Activated CD4-positive, CD25-positive, alpha-beta regulatory T cell (primary cell): ENCODE results near the gene SEH1L.
"Not testable (repeated sequence)": the region's sequence is repeated elsewhere in the genome, so short reads cannot be mapped to it uniquely, and the experiment has no call there.

Source experiments
- DNase-seq, 4 experiments: peaks; one replicate each; lab custom pipeline; 2025; lab: John Stamatoyannopoulos, UW

Gene SEH1L

DNA sequence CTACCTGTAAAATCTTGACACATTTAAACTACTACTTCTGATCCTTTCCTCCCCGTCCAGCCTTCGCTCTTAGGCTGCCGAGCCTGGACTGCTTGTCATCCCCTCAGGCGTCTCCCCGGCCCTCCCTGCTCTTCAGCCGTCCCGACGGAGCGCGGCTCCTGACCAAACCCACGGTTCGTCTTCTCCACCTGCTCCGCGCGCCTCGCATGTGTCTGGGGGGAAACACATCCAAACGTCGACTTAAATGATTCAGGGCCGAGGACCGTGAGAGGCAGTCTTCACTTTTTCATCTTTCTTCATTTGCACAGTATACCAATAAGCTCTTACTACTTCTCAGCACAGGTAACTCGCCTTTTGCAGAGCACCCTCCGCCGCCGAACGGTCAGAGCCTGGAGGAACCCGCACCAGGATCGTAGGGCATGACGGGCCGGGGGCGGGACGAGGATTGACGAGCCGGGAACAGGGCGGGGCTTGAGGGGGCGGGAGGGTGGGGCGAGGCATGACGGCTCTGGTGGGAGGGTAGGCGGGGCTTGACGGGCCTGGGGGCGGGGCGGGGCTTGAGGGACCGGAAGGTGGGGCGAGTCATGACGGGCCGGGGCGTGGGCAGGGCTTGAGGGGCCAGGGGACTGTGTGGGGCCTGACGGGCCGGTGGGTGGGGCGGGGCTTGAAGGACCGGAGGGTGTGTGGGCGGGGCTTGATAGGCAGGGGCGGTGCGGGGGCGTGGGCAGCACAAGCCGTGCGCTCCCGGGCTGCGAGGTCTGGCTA lies at the start of gene SEH1L:
SEH1L (plus strand) TSS at position 727 of the 765 bp plus-strand sequence. CDS start 111 bp downstream, outside the sequence.
- DNase-seq = peak; percentile 99

DNA sequence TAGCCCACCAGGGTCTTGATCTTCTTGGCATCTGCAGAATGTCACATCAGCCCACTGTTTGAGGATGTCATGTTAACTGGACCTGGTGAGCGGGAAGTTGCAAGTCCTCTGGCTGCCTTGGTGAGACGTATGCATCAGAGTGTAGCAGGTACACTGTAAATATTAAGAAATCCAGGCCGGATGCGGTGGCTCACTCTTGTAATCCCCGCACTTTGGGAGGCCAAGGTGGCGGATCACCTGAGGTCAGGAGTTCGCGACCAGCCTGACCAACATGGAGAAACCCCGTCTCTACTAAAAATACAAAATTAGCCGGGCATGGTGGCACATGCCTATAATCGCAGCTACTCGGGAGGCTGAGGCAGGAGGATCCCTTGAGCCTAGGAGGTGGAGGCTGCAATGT lies 46.6 kb upstream of the SEH1L start:
- DNase-seq = not testable (repeated sequence)

DNA sequence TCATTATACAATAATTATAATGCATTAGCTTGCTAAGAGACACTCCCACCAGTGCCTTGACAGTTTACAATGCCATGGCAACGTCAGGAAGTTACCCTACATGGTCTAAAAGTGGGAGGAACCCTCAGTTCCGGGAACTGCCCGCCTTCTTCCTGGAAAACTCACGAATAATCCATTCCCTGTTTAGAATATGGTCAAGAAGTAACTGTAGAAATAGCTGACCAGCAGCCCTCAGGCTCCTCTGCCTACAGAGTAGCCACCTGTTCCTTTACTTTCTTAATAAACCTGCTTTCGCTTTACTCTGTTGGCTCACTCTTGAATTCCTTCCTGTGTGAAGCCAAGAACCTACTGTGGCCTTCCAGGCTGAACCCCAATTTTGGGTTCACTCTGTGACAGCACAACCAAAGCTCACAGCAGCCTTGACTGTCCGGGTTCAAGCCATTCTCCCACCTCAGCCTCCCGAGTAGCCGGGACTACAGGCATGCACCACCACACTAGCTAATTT lies 43.7 kb upstream of the SEH1L start:
- DNase-seq = peak in 3 of 4 experiments; percentile 9 to 11 (median 9)

DNA sequence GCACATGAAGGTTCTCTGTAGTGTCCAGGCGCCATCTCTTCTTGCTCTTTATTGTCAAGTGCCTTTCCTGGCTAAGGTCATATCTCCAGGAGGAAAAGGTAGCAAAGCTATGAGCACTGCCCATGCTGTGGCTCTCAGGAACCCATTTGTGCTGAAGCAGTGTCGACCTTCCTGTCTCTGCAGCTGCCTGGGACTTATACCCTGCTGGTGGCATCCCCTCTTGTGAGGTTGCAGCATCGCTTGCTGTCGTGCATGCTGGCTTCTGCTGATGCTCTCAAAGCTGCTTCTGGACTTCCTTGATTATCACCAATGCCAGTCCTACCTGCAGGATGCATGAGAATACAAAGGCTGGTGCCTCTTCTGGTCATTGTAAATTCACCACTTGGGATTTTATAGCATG lies 41.7 kb upstream of the SEH1L start:
- DNase-seq = no peak

GRCh38 chr18:12906773-12907172 lies 41.0 kb upstream of the SEH1L start:
- no peak for DNase-seq

DNA sequence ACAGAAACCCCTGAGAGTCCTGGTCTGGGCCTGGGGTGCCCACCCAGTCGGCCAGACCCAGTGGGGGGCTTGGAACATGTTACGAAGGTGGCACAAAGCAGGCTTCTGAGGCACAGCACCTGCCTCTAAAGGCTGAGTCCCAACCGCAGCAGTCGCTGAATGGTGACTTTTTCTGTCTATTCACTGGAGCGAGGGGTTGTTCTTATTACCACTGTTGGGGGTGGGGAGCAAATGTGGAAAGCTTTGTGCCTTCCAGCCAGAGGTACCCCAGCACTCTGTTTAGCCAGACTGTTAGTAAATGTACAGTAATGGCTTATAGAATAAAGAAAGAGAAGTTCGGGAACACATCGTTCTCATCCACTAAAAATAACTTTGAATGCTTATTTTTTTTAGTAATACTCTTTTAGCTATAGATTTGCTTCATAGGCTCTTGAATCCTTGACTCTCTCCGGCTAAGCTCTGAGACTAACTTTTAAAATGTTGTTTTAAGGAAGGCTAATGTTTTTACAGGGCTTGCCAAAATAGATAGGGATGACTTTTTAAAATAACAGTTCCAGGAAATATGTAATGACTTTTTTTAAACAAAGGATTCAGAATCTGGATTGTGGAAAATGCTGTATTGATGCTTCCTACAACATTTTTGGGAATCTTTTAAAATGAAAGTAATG lies 40.4 kb upstream of the SEH1L start:
- DNase-seq = no peak

DNA sequence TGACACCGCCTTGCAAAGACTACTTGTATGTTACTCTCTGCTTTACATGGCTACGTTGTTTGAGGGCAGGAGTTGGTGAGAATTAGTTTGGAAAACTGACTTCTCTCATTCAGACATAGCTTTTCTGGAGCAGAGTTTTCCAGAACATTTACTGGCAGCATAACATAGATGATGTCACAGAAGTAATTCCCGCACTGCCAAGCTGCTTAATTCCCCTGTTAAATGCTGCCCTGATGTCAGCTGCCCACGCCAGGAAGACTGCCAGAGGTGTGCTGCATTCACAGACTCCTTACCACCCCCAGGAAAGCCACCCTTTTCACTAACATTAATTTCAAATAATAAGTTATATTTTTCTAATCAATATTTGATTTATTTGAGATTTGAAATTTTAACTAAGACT lies 39.1 kb upstream of the SEH1L start:
- DNase-seq = no peak

GRCh38 chr18:12911025-12911928 lies 36.5 kb upstream of the SEH1L start:
- DNase-seq = peak; percentile 19 to 42 (median 38)

GRCh38 chr18:12911929-12912703 lies 35.7 kb upstream of the SEH1L start:
- no peak for DNase-seq

DNA sequence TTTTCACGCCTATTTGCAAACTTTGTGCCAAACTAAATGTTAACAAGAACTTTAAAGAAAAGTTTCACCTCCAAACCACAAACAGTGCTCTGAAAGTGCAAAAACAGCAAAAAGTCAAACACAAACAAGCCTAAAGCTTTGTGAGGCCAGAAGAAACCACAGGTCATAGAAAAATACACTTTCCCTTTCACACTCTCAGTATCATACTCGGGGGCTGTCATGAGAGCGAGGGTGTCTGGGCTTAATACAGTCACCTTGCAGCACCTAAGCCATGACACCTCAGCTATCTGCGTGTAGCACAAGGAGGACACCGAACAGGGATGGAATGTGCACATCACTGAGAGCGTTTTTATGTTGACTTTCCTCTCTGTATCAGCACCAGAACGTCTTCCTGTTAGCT lies 26.6 kb upstream of the SEH1L start:
- DNase-seq = no peak

DNA sequence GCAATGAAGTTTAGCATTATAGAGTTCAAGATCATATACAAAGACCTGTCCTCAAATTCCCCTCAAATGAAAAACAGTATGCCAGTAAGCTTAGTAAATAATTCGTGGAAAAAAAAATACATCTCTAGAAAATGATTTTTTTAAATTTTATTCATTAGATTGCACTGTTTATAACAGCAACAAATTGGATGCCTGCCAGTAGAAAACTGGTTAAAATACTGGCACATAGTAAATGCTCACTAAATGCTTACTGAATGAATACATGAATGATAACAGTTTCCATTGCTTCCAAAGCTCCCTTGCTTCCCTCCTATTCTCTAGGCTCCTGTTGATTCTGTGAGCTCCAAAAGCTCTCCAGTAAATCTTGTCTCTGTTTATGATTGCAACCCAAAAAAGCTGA lies 25.5 kb upstream of the SEH1L start:
- DNase-seq = no peak

GRCh38 chr18:12924616-12925015 lies 23.2 kb upstream of the SEH1L start:
- DNase-seq = no peak

GRCh38 chr18:12928206-12928605 lies 19.6 kb upstream of the SEH1L start:
- no peak for DNase-seq

GRCh38 chr18:12928641-12929040 lies 19.2 kb upstream of the SEH1L start:
- no peak for DNase-seq

- no peak for DNase-seq
These were observed 18.2 kb upstream of the SEH1L start for GRCh38 chr18:12929477-12930083.

DNA sequence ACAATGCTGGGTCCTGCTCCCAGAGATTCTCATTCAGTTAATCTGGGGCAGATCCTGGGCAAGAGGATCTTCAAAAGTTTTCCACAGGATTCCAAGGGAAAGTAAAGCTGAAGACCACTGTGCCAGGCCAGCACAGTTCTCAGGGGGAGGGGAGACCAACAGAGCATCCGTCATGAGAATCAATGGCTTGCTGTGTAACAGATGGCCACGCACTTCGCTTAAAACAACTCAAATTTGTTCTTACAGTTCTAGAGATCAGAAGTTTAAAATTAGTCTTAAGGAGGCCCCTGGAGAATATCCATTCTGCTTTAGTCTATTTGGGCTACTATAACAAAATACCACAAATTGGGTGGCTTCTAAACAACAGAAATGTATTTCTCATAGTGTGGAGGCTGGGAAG lies 17.4 kb upstream of the SEH1L start:
- no peak for DNase-seq

DNA sequence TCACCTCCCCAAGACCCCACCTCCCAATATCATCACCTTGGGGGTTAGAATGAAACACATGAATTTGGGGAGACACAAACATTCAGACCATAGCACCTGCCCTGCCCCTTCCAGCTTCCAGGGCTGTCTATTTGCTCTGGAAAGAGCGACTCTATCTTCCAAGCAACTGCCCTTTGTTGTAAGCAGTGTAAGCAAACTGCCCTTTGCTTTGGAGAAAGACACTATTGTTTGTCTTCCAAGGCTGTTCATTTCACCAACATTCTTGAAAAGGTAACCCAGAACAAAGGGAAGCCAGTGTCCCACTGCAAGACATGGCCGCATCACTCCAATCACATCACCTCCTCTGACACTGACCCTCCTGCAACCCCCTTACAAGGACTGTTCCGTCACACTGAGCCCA lies 16.9 kb upstream of the SEH1L start:
- DNase-seq = no peak

GRCh38 chr18:12933327-12933726 lies 14.5 kb upstream of the SEH1L start:
- no peak for DNase-seq

DNA sequence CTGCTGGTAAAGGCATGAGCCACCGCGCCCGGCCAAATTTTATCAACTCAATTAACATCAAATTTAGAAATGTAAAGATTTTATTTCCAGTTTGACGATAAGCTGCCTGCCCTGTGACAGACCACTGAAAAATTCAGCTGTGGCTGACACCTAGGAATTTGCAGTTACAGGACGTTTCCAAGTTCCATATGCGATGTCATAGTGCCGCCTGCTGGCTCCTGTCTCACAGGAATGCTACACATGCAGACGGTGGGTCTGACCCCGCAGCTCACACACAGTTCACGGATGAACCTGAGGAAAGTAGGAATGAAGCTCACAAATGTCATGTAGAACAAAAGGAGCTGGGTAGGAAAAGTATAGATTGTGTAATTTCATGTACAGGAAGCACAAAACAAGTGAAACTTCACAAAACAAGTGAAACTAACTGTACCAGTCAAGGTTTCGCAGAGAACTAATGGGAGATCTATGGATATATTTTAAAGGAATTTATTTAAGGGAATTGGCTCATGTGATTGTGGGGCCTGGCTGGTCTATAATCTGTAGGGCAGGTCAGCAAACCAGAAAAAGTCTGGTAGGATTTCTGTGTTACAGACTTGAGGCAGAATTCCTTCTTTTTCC lies 13.2 kb upstream of the SEH1L start:
- peak; percentile 41 to 61 (median 54) for DNase-seq

DNA sequence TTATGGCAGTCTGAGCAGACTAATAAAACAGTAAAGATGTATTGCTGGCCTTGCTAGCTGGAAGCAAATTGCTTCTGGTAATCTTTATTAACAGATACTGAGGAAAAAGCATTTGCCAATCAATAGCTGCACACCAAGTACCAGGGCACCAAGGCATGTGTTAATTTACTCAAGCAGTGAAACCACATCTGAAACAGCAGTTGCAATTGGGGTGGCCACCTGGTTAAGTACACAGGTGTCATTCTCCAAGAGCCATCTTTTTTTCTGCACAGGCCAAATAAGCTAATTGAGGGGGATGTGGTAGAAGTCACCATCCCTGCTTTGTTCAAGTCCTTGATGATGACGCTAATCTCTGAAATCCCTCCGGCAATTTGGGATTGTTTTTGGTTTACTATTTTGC lies 8.6 kb upstream of the SEH1L start:
- DNase-seq = no peak

DNA sequence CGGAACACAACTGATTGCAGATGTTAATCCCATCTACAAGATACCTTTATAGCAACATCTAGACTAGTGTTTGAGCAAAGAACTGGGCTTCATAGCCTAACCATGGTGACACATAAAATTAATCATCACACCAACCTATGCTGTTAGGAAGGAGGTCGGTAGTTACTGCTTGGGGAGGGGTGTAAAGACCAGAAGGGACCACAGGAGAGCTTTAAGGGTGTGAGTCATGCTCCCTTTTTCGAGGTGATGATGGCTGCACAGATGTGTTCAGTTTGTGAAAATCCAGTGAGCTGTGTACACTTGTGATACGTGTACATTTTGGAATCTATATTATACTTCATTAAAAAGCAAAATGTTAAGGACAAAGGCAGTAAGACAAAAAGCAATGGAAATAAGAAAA lies 4.6 kb upstream of the SEH1L start:
- no peak for DNase-seq
